ENCODE data around the gene CD300LD. TPM values are rescaled to one million over a fixed set of nuclear protein-coding genes. Genes with fewer than 3 reads are reported as not detected.

The CD300LD gene
- total RNA-seq, 2 donors from 2014 or later = not detected

DNA sequence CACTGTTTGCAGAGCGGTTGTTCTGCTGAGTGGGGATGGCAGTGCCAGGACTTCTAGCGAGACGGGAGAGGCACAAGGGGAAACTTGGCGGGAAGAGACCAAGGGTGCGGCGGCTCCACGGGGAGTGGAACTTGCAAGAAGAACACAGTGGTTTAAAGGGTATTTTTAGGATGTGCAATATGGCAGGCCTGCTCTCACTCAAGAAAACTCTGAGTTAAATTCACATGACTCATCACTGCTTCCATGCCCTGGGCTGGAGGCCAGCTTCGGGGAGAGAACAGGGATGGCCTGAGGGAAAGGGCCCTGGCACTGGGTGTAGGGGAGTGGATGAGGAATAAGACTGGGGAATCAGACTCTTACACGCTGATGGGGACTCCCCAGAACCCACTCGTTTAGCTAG is 13.3 kb upstream of the CD300LD start:
- no peak for DNase-seq
- intact Hi-C loops (cut with DNase I) = loop anchor here (5.0 kb wide), 1 partner anchor 38 kb away; the partner anchor contains the start of gene CD300H
- H3K27ac ChIP-seq = no peak overlapping the region

DNA sequence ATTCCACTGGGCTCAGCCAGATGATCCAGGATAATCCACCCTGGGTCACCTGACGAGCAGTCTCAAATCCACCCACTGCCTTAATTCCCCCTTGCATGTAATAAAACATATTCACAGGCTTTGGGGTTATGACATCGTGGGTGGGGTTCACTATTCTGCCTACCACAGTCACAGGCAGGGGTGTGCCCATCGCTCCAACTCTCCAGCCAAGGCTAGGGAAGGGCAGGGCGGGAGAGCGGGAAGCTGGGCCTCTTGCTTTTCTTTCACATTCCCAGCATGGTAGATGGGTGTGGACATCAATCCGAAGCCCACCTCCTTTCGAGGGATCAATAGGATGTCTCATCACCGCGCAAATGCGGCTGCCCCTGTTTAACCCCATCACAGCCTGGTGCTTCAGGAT is 12.7 kb upstream of the CD300LD start:
- no peak overlapping the region for H3K4me3 ChIP-seq
- no peak for DNase-seq
- no peaks in the 10 kb centered on the region for H3K4me1 ChIP-seq
- intact Hi-C loops (cut with DNase I) = loop anchor here (5.0 kb wide), 3 partner anchors 37 to 232 kb away; partner anchors contain the start of genes CD300C and CD300H
- no peak overlapping the region for H3K9ac ChIP-seq (ENCODE audit: low read depth in 2 of 2, low read length in 2 of 2)
- H3K27me3 ChIP-seq = no peaks in the 10 kb centered on the region
- H3K27ac ChIP-seq = no peak overlapping the region
- H3K36me3 ChIP-seq = no peaks in the 10 kb centered on the region
- TF ChIP-seq, protein P1, sequence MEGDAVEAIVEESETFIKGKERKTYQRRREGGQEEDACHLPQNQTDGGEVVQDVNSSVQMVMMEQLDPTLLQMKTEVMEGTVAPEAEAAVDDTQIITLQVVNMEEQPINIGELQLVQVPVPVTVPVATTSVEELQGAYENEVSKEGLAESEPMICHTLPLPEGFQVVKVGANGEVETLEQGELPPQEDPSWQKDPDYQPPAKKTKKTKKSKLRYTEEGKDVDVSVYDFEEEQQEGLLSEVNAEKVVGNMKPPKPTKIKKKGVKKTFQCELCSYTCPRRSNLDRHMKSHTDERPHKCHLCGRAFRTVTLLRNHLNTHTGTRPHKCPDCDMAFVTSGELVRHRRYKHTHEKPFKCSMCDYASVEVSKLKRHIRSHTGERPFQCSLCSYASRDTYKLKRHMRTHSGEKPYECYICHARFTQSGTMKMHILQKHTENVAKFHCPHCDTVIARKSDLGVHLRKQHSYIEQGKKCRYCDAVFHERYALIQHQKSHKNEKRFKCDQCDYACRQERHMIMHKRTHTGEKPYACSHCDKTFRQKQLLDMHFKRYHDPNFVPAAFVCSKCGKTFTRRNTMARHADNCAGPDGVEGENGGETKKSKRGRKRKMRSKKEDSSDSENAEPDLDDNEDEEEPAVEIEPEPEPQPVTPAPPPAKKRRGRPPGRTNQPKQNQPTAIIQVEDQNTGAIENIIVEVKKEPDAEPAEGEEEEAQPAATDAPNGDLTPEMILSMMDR (IDR thresholded peaks at IDR 0.05) = no peak
- H3K9me3 ChIP-seq = no peaks in the 10 kb centered on the region

More for the DNA sequence above, 13.3 kb upstream of the CD300LD start:
- Histone ChIP-seq H3K27me3 (no peaks in the 10 kb centered on the region), H3K9ac (ENCODE audit: low read depth in 2 of 2, low read length in 2 of 2) (no peak overlapping the region), H3K4me3 (no peak overlapping the region), H3K9me3 (no peaks in the 10 kb centered on the region), H3K4me1 (no peaks in the 10 kb centered on the region), H3K36me3 (no peaks in the 10 kb centered on the region)
- TF ChIP-seq, protein P1 (IDR thresholded peaks at IDR 0.05) = no peak

DNA sequence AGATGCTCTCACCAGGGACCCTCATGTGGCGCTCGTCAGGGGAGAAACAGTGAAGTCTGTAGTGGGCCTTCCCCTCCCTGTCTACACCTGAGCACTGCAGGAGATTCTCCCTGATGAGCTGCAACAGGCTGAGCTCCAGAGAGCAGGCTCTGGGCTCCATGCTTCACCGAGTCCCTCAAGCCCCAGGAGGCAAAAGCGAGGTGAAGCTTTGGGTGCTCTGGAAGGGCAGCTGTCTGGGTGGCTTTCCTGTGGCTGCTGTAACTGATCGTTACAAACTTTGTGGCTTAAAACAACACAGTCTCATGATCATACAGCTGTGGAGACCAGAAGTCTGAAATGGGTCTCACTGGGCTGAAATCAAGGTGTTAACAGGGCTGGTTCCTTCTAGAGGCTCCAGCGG is 12.1 kb upstream of the CD300LD start:
- no peaks in the 10 kb centered on the region for H3K27me3 ChIP-seq
- no peaks in the 10 kb centered on the region for H3K9me3 ChIP-seq
- peak overlapping the region in 1 of 2 donors; percentile 9 for H3K9ac ChIP-seq (ENCODE audit: low read depth in 2 of 2, low read length in 2 of 2)
- intact Hi-C loops (cut with DNase I) = loop anchor here (5.0 kb wide), 2 partner anchors 57 to 232 kb away; partner anchors contain the start of gene CD300C
- no peaks in the 10 kb centered on the region for H3K4me1 ChIP-seq
- H3K36me3 ChIP-seq = no peaks in the 10 kb centered on the region
- no peak overlapping the region for H3K4me3 ChIP-seq
- H3K27ac ChIP-seq = no peak overlapping the region
- no peak for DNase-seq
- TF ChIP-seq, protein P1 (IDR thresholded peaks at IDR 0.05) = no peak

DNA sequence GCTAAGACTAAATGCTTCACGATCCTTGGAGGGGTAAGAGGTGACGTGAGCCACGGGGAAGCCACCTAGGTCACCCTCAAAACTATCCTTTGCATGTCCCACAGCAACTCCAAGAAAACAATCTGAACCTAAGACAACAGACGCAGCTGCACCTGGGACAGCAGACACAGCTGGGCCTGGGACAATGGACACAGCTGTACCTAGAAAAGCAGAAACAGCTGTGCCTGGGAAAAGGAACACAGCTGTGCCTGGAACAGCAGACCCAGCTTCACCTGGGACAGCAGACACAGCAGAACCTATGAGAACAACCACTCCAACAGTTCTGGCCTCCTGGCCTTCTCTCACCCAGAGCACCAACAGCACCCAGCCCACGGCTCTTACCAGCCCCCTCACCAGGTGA is 11.7 kb upstream of the CD300LD start:
- no peak for DNase-seq
- Histone ChIP-seq H3K27me3 (no peaks in the 10 kb centered on the region), H3K4me3 (no peak overlapping the region), H3K9me3 (no peaks in the 10 kb centered on the region), H3K27ac (no peak overlapping the region), H3K4me1 (no peaks in the 10 kb centered on the region), H3K9ac (ENCODE audit: low read depth in 2 of 2, low read length in 2 of 2) (no peak overlapping the region), H3K36me3 (no peaks in the 10 kb centered on the region)
- intact Hi-C loops (cut with DNase I) = loop anchor here (5.0 kb wide), 2 partner anchors 56 to 231 kb away; partner anchors contain the start of gene CD300C
- TF ChIP-seq, protein P1 (IDR thresholded peaks at IDR 0.05) = no peak

DNA sequence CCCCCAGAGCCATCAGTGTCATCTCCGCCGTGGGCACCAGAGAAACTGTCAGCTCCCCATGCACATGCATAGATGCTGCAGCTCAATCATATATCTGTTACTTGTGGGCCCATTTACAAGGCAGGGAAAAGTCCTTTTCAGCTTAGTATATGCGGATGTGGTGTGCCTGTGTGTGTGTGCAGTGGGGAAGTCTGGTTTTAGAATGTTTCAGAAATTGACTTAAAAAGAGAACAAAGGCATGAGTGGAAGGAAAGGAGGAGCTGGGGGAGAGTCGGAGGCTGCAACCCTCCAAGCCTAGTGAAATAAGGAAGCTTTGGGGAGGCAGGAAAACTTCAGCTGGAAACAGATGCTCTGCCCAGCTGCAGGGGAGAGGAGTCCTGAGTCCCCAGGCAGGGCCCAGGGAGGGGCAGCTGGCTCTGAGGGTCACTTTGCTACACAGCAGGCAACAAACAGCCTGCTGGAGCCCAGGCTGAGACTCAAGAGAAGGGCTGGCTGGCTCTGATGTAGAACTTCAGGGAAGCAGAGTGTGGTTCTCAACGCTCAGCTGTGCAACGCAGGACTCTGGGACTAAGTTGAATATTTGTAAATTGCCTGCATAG is 11.1 kb upstream of the CD300LD start:
- Histone ChIP-seq H3K27me3 (no peaks in the 10 kb centered on the region), H3K9ac (ENCODE audit: low read depth in 2 of 2, low read length in 2 of 2) (no peak overlapping the region), H3K4me3 (no peak overlapping the region), H3K27ac (no peak overlapping the region), H3K9me3 (no peaks in the 10 kb centered on the region), H3K36me3 (no peaks in the 10 kb centered on the region), H3K4me1 (no peaks in the 10 kb centered on the region)
- TF ChIP-seq, protein P1 (IDR thresholded peaks at IDR 0.05) = no peak
- no peak for DNase-seq
- intact Hi-C loops (cut with DNase I) = loop anchor here (5.0 kb wide), 2 partner anchors 56 to 231 kb away; partner anchors contain the start of gene CD300C

Measured in colonic mucosa (tissue), 4 donors.